AG04449 (cell line): Measurements from ENCODE around the gene GSK3B.
"Not testable (repeated sequence)": the region's sequence is repeated elsewhere in the genome, so short reads cannot be mapped to it uniquely, and the experiment has no call there.

ENCODE experiments used
- CTCF ChIA-PET: fragments of 350-600 bp; formaldehyde crosslinking; extraction: SDS; loops from one replicate; lab custom pipeline; 2021; ENCODE audit warnings: antibody characterized with exemption; lab: Yijun Ruan, JAX
- POLR2A ChIA-PET: fragments of 400-600, 350-600 bp; formaldehyde crosslinking; extraction: SDS; loops from one replicate; lab custom pipeline; 2020; ENCODE audit warnings: antibody characterized with exemption, inconsistent platforms; lab: Yijun Ruan, JAX
- DNase-seq: peaks from one replicate; pipeline ENCODE4 v3.0.0-alpha.2; 2010; ENCODE audit warnings: low read depth, low spot score
- H3K4me3 ChIP-seq: 2 replicates; pipeline ENCODE4 v1.5.1; 2011; ENCODE audit warnings: low read depth, mild to moderate bottlenecking, control low read depth, low read length
- TF ChIP-seq, protein P1 (sequence below): IDR thresholded peaks from one replicate; pipeline ENCODE4 v1.5.1; 2011; ENCODE audit warnings: mild to moderate bottlenecking, moderate library complexity, low read length, control low read depth, inconsistent platforms; ENCODE audit not compliant: insufficient read depth; ENCODE audit errors: missing control alignments

The GSK3B gene

DNA sequence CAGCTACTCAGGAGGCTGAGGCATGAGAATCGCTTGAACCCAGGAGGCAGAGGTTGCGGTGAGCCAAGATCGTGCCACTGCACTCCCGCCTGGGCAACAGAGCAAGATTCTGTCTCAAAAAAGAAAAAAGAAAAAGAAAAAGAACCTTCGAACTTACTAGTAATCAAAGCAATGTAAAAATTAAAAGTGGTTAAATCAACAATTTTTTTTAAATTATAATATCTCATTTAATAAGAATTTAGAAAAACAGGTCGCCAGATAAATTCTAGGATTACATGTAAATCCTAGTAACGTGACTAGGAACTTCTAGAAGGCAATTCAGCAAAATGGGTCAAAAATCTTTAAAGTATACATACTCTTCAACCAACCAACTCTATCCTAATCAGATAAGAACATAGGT, 37.2 kb downstream of the GSK3B start:
- TF ChIP-seq, protein P1, sequence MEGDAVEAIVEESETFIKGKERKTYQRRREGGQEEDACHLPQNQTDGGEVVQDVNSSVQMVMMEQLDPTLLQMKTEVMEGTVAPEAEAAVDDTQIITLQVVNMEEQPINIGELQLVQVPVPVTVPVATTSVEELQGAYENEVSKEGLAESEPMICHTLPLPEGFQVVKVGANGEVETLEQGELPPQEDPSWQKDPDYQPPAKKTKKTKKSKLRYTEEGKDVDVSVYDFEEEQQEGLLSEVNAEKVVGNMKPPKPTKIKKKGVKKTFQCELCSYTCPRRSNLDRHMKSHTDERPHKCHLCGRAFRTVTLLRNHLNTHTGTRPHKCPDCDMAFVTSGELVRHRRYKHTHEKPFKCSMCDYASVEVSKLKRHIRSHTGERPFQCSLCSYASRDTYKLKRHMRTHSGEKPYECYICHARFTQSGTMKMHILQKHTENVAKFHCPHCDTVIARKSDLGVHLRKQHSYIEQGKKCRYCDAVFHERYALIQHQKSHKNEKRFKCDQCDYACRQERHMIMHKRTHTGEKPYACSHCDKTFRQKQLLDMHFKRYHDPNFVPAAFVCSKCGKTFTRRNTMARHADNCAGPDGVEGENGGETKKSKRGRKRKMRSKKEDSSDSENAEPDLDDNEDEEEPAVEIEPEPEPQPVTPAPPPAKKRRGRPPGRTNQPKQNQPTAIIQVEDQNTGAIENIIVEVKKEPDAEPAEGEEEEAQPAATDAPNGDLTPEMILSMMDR = no peak
- ChIA-PET CTCF (no interaction called here), POLR2A (no interaction called here)
- DNase-seq = no peak
- no peak overlapping the region for H3K4me3 ChIP-seq

DNA sequence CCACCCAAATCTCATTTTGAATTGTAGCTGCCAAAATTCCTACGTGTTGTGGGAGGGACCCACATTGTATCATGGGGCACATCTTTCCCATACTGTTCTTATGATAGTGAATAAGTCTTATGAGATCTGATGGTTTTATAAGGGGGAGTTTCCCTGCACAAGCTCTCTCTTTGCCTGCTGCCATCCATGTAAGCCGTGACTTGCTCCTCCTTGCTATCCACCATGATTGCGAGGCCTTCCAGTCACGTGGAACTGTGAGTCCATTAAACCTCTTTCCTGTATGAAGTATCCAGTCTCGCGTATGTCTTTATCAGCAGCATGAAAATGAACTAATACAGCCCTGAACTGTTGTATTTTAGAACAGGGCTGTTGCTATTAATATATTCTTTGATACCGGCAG, 40.6 kb downstream of the GSK3B start:
- H3K4me3 ChIP-seq, DNase-seq, POLR2A ChIA-PET: not testable (repeated sequence)
- CTCF ChIA-PET = interaction anchor here (1.1 to 1.5 kb wide), 3 partner anchors 9 to 48 kb away, joined by 3 read pairs; no protein-coding TSS in a partner anchor

DNA sequence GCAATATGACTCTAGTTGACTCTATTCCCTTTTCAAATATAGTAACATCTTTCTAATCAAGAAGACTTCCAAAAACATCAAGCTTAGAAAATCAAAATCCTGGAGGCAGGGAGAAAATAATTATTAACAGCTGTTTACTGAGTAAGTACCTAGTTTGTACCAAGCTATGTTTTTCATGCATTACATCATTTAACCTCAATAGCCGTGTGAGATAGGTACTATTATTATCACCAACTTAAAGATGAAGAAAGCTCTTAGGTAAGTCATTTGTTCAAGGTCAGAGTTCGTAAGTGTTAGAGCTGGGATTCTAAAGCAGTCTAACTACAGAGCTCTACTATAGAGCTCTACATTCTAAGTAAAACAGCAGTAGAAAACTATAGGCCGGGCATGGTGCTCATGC, 41.6 kb downstream of the GSK3B start:
- POLR2A ChIA-PET = interaction anchor here (0.7 kb wide), 1 partner anchor 19 kb away, joined by 4 read pairs; no protein-coding TSS in a partner anchor
- CTCF ChIA-PET = interaction anchor here (1.1 to 1.6 kb wide), 3 partner anchors 8 to 43 kb away, joined by 3 to 8 read pairs (median 3); no protein-coding TSS in a partner anchor
- no peak for DNase-seq
- no peak overlapping the region for H3K4me3 ChIP-seq
- TF ChIP-seq, protein P1 = no peak

DNA sequence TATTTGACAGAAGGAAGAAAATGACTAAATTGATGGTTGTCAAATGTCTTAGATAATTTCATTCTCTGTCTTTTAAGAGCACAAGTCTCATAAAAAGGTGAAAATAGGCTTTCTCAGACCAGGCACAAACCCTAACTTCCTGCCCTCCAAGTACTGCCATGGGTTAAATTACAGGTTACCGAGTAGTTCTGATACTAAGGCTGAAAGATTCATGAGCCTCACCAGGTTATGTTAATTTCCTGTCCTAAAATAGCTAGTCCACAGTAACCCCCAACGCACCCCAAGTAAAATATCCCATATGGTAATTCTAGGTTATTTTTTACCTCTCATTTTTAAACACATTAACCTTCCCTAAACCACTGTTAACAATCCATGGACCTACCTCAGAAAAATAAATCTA, 42.0 kb downstream of the GSK3B start:
- POLR2A ChIA-PET = interaction anchor here (0.7 kb wide), 1 partner anchor 19 kb away, joined by 4 read pairs; no protein-coding TSS in a partner anchor
- TF ChIP-seq, protein P1 = no peak
- H3K4me3 ChIP-seq = no peak overlapping the region
- CTCF ChIA-PET = interaction anchor here (1.1 to 1.6 kb wide), 3 partner anchors 8 to 43 kb away, joined by 3 to 8 read pairs (median 3); no protein-coding TSS in a partner anchor
- DNase-seq = no peak

DNA sequence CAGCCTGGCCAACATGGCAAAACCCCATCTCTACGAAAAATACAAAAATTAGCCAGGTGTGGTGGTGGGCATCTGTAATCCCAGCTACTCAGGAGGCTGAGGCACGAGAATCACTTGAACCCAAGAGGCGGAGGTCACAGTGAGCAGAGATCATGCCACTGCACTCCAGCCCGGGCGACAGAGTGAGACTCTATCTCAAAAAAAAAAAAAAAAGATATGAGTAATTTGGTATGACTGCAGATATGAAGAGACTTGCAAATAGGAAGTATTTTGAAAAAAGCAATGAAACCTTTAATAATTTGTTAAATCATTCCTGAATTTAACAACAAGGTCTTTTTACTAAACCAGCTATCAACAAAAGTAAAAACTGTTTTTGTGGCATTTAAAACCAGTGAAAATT, 42.7 kb downstream of the GSK3B start:
- CTCF ChIA-PET = interaction anchor here (1.6 kb wide), 1 partner anchor 14 kb away, joined by 8 read pairs; no protein-coding TSS in a partner anchor
- POLR2A ChIA-PET, DNase-seq, H3K4me3 ChIP-seq: not testable (repeated sequence)

DNA sequence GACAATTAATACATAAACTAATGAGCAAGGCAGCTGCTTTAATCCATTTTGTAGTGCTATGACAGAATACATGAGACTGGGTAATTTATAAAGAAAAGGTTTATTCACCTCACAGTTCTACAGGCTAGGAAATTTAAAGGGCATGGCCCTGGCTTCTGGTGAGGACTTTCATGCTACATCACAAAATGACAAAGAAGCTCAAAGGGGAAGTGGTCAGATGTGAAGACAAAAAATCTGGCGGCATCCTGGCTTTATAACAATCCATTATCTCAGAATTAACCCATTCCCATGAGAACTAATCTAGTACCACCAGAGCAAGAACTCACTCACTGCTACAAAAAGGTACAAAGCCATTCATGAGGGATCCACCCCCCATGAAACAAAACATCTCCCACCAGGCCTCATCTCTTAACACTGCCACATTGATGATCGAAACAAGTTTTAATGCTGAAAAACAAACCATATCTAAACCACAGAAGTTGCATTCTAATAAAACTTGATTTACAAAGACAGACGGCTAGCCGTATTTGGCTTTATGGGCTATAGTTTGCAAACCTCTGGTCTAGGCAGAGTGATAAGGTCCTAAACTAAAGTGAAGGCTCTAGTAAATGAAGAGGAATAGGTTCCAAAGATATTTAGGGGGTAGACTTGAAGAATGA, 44.2 kb downstream of the GSK3B start:
- no peak overlapping the region for H3K4me3 ChIP-seq

DNA sequence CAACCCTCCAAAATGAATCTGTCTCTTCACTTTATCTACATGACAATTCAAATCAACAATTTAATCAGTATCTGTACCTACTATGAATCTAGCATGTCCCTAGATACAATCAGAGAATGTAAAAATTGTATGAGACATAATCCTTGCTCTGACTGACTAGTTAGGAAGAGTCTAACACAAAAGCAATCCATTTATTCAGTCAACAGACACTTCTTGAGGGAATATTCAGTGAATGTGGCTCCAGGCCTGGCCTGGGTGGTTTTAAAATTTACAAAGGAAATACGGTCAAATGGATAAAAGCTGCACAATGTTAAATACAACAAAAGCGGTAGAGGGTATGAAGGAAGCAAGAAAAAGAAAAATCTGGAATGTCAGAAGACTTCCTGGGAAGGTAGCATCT, 45.2 kb downstream of the GSK3B start:
- CTCF ChIA-PET = interaction anchor here (1.2 kb wide), 1 partner anchor 10 kb away, joined by 3 read pairs; no protein-coding TSS in a partner anchor
- no peak for DNase-seq
- H3K4me3 ChIP-seq = no peak overlapping the region
- POLR2A ChIA-PET = no interaction called here
- TF ChIP-seq, protein P1 = no peak

More for the DNA sequence above, 44.2 kb downstream of the GSK3B start:
- DNase-seq = no peak
- ChIA-PET CTCF (interaction anchor here (1.2 kb wide), 1 partner anchor 11 kb away, joined by 3 read pairs; no protein-coding TSS in a partner anchor), POLR2A (no interaction called here)
- TF ChIP-seq, protein P1 = no peak
